Neural progenitor cell (in vitro differentiated cells): ENCODE measurements around the gene SLC4A7. TPM values are rescaled to one million over a fixed set of nuclear protein-coding genes. Genes with fewer than 3 reads are reported as not detected.

Experiments used
- DNase-seq: peaks from one replicate; pipeline ENCODE4 v3.0.0-alpha.2; 2016; ENCODE audit warnings: low spot score
- H2AFZ ChIP-seq: fragments of 200-600 bp; sonication (generic); replicated peaks from 2 replicates; pipeline ENCODE4 v1.6.1; 2016; ENCODE audit warnings: antibody characterized with exemption
- H3F3A ChIP-seq: fragments of 200-600 bp; sonication (generic); 2 replicates; pipeline ENCODE4 v1.6.1; 2016; ENCODE audit warnings: antibody characterized with exemption, low read depth
- H3K27ac ChIP-seq: fragments of 200-600 bp; sonication (generic); 2 replicates; pipeline ENCODE4 v1.5.1; 2016; ENCODE audit warnings: mild to moderate bottlenecking
- H3K27me3 ChIP-seq: fragments of 200-600 bp; sonication (generic); 2 replicates; pipeline ENCODE4 v1.6.1; 2016; ENCODE audit warnings: mild to moderate bottlenecking, moderate library complexity
- H3K36me3 ChIP-seq: fragments of 200-600 bp; sonication (generic); 2 replicates; pipeline ENCODE4 v1.5.1; 2016
- H3K4me1 ChIP-seq: fragments of 200-600 bp; sonication (generic); 2 replicates; pipeline ENCODE4 v1.6.1; 2016; ENCODE audit warnings: mixed run types
- H3K4me2 ChIP-seq: fragments of 200-600 bp; sonication (generic); 2 replicates; pipeline ENCODE4 v1.6.1; 2016
- H3K4me3 ChIP-seq: fragments of 200-600 bp; sonication (generic); 2 replicates; pipeline ENCODE4 v1.5.1; 2016
- H3K79me2 ChIP-seq: fragments of 200-600 bp; sonication (generic); 2 replicates; pipeline ENCODE4 v1.6.1; 2016; ENCODE audit warnings: low read depth
- H3K9ac ChIP-seq: fragments of 200-600 bp; sonication (generic); 2 replicates; pipeline ENCODE4 v1.6.1; 2016
- H3K9me3 ChIP-seq: fragments of 200-600 bp; sonication (generic); 2 replicates; pipeline ENCODE4 v1.5.1; 2016; ENCODE audit warnings: low read depth
- H4K20me1 ChIP-seq: fragments of 200-600 bp; sonication (generic); 2 replicates; pipeline ENCODE4 v1.6.1; 2016; ENCODE audit warnings: low read depth
- H3K27ac Mint-ChIP-seq: 3 replicates; pipeline ENCODE4 v1.8.0; 2021; ENCODE audit warnings: mixed read lengths
- H3K27me3 Mint-ChIP-seq: 2 replicates; pipeline ENCODE4 v1.8.0; 2022; ENCODE audit warnings: low read depth, mild to moderate bottlenecking, inconsistent platforms, moderate library complexity, mixed read lengths; ENCODE audit not compliant: insufficient read depth
- H3K36me3 Mint-ChIP-seq: 3 replicates; pipeline ENCODE4 v1.8.0; 2021; ENCODE audit warnings: mixed read lengths
- H3K4me1 Mint-ChIP-seq: 3 replicates; pipeline ENCODE4 v1.8.0; 2021; ENCODE audit warnings: mixed read lengths
- H3K4me3 Mint-ChIP-seq: 3 replicates; pipeline ENCODE4 v1.8.0; 2021; ENCODE audit warnings: mild to moderate bottlenecking, moderate library complexity, mixed read lengths
- H3K9me3 Mint-ChIP-seq: 3 replicates; pipeline ENCODE4 v1.8.0; 2020; ENCODE audit warnings: mixed read lengths
- CTCF ChIP-seq: fragments of 200-600 bp; sonication (generic); IDR thresholded peaks from 2 replicates; pipeline ENCODE4 v1.5.1; 2017; ENCODE audit warnings: antibody characterized with exemption, mild to moderate bottlenecking
- EZH2 ChIP-seq: fragments of 200-600 bp; sonication (generic); IDR thresholded peaks from 2 replicates; pipeline ENCODE4 v1.6.1; 2017; ENCODE audit warnings: antibody characterized with exemption, mild to moderate bottlenecking, moderate library complexity
- EZH2phosphoT487 ChIP-seq: fragments of 200-600 bp; sonication (generic); IDR thresholded peaks from 2 replicates; pipeline ENCODE4 v1.6.1; 2017; ENCODE audit warnings: antibody characterized with exemption
- total RNA-seq: library from RNA; depleted of rRNA; stranded (reverse); fragments of >200 nt; gene quantifications from 2 replicates; pipeline ENCODE4 v1.2.3, GENCODE V29; 2015; ENCODE audit warnings: low replicate concordance

SLC4A7 gene
- total RNA-seq, 1 donor from 2014 or later = 114 TPM

- Histone ChIP-seq H3K27ac (no peak overlapping the region), H3K79me2 (peaks cover 85% of the 10 kb centered on the region), H3K9ac (no peak overlapping the region), H3K9me3 (no peaks in the 10 kb centered on the region), H3K27me3 (no peaks in the 10 kb centered on the region), H4K20me1 (peaks cover 31% of the 10 kb centered on the region), H3K36me3 (no peaks in the 10 kb centered on the region), H3F3A (no peaks in the 10 kb centered on the region), H3K4me2 (no peak overlapping the region), H3K4me1 (no peaks in the 10 kb centered on the region), H2AFZ (no peak overlapping the region), H3K4me3 (no peak overlapping the region)
- no peak overlapping the region for H3K4me3 Mint-ChIP-seq
- no peak for DNase-seq
- H3K4me1 Mint-ChIP-seq = no peaks in the 10 kb centered on the region
- no peak overlapping the region for H3K27ac Mint-ChIP-seq
- H3K27me3 Mint-ChIP-seq = no peaks in the 10 kb centered on the region
- TF ChIP-seq EZH2 = no peak
- no peak for TF ChIP-seq EZH2phosphoT487
- no peak for TF ChIP-seq CTCF
- peaks cover 41% of the 10 kb centered on the region for H3K36me3 Mint-ChIP-seq
- peaks cover 7% of the 10 kb centered on the region for H3K9me3 Mint-ChIP-seq
These were observed 31.7 kb downstream of the SLC4A7 start for GRCh38 chr3:27452368-27453090.

GRCh38 chr3:27451842-27452241, 32.3 kb downstream of the SLC4A7 start:
- peaks cover 78% of the 10 kb centered on the region for H3K79me2 ChIP-seq

GRCh38 chr3:27451251-27451650, 32.9 kb downstream of the SLC4A7 start:
- peaks cover 24% of the 10 kb centered on the region for H4K20me1 ChIP-seq

More at GRCh38 chr3:27451842-27452241, 32.3 kb downstream of the SLC4A7 start:
- no peak for DNase-seq
- Mint-ChIP-seq H3K4me1 (no peaks in the 10 kb centered on the region), H3K9me3 (peaks cover 3% of the 10 kb centered on the region), H3K27ac (no peak overlapping the region), H3K36me3 (peaks cover 39% of the 10 kb centered on the region), H3K27me3 (no peaks in the 10 kb centered on the region), H3K4me3 (no peak overlapping the region)
- no peak overlapping the region for H3K27ac ChIP-seq
- H3K4me3 ChIP-seq = no peak overlapping the region
- no peaks in the 10 kb centered on the region for H3K27me3 ChIP-seq
- no peaks in the 10 kb centered on the region for H3F3A ChIP-seq
- no peaks in the 10 kb centered on the region for H3K9me3 ChIP-seq
- H4K20me1 ChIP-seq = peaks cover 28% of the 10 kb centered on the region
- no peaks in the 10 kb centered on the region for H3K36me3 ChIP-seq
- no peaks in the 10 kb centered on the region for H3K4me1 ChIP-seq
- no peak overlapping the region for H2AFZ ChIP-seq
- H3K4me2 ChIP-seq = no peak overlapping the region
- TF ChIP-seq CTCF (no peak), EZH2 (no peak), EZH2phosphoT487 (no peak)
- no peak overlapping the region for H3K9ac ChIP-seq

More at GRCh38 chr3:27451251-27451650, 32.9 kb downstream of the SLC4A7 start:
- no peaks in the 10 kb centered on the region for H3K27me3 Mint-ChIP-seq
- H3K4me3 ChIP-seq = no peak overlapping the region
- H3K36me3 ChIP-seq = peaks cover 4% of the 10 kb centered on the region
- TF ChIP-seq EZH2phosphoT487 = no peak
- TF ChIP-seq EZH2 = no peak
- no peak for TF ChIP-seq CTCF
- no peak overlapping the region for H2AFZ ChIP-seq
- DNase-seq = no peak
- H3K27me3 ChIP-seq = no peaks in the 10 kb centered on the region
- no peak overlapping the region for H3K27ac ChIP-seq
- no peak overlapping the region for H3K4me2 ChIP-seq
- H3K9ac ChIP-seq = no peak overlapping the region
- no peaks in the 10 kb centered on the region for H3K9me3 Mint-ChIP-seq
- H3K79me2 ChIP-seq = peaks cover 72% of the 10 kb centered on the region
- no peaks in the 10 kb centered on the region for H3K9me3 ChIP-seq
- no peaks in the 10 kb centered on the region for H3F3A ChIP-seq
- H3K36me3 Mint-ChIP-seq = peaks cover 33% of the 10 kb centered on the region
- no peak overlapping the region for H3K4me3 Mint-ChIP-seq
- H3K27ac Mint-ChIP-seq = no peak overlapping the region
- H3K4me1 ChIP-seq = no peaks in the 10 kb centered on the region
- H3K4me1 Mint-ChIP-seq = no peaks in the 10 kb centered on the region
